Ramos (cell line): ENCODE measurements around the gene FGF22.
"Not testable (repeated sequence)": the region's sequence is repeated elsewhere in the genome, so short reads cannot be mapped to it uniquely, and the experiment has no call there.

Source experiments
- in situ Hi-C: fragments of 300-500 bp; cut with MboI; formaldehyde crosslinking; loops from one replicate; pipeline ENCODE4 v1.14.3; 2022; ENCODE audit warnings: low sequenced_read_pairs; ENCODE audit not compliant: unreplicated experiment

The FGF22 gene

DNA sequence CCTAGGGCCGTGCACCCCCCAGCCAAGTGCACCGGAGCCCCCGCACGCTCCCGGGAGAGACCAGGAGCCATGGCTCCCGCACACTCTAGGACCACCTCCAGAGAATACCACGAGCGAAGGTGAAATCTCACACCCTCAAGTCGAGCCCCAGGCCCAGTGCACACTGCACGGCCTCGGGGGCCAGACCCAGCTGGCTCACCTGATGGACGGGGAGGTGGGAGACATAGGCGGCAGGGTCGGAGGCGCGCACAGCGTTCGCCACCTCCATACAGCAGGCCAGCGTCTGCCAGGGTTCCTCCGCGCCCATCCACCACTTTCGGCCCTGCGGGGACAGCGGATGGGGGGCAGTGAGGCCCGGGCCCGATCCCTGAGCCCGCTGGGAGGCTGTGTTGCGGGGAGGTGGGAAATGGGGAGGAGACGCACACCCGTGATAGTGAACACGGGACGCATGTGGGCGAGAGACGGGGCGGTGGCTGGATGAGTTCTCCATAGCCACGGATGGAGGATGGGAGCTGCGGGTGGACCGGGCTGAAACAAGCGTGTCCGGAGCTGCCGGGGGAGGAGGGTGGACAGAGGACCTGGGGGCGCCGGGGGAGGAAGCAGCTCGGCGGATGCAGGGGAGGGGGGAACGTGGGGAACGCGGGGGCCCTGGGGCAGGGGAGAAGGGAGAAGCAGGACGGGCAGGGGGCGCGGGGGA lies 19.4 kb upstream of the FGF22 start:
- in situ Hi-C loops: no loop called here

DNA sequence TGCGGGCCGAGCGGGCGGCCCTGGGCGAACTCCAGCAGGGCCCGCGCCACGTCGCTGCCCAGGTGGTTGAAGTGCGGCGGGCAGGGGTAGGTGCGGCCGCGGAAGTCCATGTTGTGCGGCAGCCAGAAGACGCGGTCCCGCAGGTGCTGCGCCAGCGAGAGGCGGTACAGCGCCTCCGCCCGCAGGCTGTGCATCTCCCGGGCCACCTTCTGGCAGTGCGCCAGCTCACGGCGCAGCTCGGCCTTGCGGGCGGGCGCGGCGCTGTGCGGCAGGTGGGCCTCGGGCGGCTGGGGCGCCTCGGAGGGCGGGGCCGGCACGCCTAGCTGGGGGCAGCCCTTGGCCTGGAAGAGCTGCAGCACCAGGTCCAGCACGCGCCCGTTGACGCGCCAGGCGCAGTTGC lies 18.5 kb upstream of the FGF22 start:
- in situ Hi-C loops: not testable (repeated sequence)

DNA sequence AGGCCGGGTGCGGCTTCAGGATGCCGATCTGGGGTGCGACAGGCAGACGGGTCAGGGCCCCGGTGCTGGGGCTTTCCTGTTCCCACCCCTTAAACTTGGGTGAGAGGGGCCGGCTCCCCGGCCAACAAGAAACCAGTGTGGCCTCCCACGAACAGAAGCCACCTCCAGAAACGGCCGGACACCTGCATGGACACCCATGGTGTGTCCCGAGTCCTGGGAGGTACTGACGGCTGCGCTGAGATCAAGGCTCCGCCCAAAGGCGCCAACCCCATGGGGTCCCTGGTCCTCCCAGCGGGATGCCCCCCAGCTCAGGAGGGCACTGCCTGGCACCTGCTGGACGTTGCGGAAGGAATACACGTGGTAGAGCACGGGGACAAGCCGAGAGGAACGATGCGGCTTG lies 17.9 kb upstream of the FGF22 start:
- in situ Hi-C loops: no loop called here

DNA sequence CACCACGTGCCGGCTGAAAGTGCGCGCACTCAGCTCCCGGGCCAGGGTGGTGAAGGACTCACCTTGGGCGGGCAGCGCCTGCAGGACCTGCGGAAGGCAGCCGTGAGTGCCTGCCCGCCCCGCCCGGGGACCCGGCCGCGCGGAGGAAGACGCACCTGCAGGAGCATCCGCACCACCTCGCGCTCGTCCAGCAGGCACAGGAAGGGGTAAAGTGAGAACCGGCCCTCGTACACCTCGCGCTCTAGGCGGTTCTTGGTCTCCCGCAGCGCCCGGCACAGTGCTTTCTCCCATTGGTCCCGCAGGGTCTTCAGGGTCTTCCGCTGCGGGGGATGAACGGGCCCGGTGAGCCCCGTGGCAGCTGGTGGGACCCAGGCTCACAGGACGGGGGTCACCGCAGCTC lies 17.0 kb upstream of the FGF22 start:
- in situ Hi-C loops: no loop called here

DNA sequence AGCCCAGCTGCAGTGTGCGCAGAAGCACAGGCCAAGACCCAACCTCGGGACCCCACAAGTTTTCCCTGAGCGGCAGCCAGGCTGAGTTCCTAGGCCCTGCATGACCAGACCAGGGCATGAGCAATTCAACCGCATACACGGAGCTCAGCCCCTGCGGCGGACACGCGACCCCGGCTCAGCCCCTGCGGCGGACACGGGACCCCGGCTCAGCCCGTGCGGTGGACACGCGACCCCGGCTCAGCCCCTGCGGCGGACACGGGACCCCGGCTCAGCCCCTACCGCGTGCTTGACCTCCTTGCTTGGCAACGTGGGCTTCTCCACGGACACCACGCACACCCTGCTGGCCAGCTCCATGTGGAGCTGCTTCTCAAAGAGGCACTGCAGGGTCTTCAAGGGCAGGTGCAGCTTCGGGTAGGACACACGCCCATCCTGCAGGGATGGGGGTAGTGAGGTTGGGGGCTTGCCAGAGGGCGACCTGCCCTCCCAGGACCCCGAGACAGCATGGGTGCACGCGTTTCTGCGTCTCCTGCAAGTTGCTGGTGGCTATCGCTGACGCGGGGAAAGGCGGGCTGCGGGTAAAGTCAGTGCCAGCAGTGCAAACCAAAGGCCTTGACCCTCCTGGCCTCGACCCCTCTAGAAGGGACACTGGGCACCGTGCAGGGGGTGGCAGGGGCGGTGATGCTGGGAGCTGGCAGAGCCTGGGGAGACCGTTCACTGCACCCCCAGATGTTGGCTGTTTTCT lies 16.3 kb upstream of the FGF22 start:
- in situ Hi-C loops: no loop called here

DNA sequence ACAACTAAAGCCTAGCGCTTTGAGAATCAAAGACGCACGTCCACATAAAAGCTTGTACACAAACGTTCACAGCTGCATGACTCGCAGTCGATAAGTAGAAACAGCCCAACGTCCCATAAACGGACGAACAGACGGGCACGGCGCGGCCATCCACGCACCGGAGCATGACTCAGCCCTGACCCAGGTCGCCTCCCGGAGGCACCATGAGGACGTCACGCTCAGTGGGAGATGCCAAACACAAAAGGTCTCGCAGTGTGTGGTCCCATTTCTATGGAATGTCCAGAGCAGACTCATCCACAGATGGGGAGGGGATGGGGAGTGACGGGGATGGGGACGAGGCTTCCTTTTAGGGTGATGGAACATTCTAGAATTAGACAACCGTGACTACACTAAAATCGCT lies 15.7 kb upstream of the FGF22 start:
- in situ Hi-C loops: no loop called here

DNA sequence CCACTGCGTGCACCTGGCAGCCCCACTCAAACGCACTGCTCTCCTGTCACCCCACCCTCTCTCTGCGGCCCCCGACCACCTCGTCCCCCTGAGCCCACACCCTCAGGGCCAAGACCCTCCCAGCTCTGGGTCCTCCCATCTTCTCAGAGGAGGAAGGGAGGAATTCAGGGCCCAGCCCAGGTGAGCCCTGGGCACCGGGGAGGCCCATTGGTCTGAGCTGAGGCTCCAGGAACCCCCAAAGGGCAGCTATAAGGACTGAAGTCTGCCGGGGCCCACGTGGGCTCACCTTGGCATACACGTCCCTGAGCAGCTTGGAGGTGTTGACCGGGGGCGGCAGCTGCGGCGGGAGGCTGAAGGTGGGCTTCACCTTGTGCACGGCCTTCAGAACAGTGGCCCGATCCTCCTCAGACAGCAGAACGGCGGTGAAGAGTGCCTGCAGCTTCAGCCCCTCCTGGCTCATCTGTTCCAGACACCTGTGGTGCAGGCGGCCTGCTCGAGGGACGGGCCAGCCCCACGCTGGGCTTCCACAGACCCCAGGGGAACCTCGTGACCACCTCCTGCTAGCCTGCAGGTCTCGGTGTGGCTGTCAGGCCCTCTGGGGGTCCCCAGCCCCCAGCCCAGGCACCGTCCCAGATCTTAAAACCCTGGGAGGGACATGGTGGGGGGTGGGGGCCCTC lies 15.1 kb upstream of the FGF22 start:
- in situ Hi-C loops: no loop called here

DNA sequence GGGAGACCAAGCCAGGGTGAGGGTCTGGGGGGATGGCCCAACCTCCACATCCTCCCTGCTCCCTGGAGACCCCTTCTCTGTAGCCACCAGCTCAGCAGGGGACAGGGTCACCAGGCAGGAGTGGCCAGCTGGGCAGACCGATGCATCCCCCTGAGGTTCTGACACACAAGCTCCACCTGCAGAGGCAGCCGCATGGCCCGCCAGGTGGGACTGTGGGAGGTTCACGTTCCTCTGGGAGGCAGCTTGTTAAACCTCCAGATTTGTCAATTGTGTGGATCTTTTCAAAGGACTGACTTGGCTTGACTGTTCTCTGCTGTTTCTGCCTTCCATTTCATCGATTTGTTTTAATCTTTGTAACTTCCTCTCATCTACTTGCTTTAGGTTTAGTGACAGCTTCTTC lies 14.4 kb upstream of the FGF22 start:
- in situ Hi-C loops: no loop called here

DNA sequence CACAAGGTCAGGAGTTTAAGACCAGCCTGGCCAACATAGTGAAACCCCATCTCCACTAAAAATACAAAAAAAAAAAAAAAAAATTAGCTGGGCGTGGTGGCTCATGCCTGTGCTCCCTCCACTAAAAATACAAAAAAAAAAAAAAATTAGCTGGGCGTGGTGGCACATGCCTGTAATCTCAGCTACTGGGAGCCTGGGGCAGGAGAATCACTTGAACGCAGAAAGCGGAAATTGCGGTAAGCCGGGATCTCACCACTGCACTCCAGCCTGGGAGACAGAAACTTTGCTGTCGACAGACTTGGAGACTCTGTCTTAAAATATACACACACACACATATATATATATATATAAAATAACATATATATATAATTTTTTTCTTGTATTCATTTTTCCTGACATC lies 13.1 kb upstream of the FGF22 start:
- in situ Hi-C loops: not testable (repeated sequence)

DNA sequence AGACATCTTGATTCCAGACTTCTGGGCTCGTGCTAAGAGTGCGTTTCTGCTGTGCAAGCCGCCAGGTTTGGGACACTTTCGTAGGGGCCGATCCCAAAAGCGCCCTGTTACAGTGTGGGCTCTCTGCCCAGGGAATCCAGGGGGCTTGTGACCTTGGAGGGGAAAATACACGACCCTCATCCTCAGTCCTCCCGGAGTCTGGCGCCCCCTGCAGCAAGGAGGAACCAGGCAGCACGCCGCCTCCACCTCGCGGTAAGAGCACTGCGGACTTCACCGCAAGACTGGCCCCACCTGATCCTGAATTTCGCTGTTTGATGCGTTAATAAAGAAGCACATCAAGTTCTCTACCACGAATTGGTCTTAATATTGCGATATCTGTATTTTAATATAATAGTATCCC lies 11.5 kb upstream of the FGF22 start:
- in situ Hi-C loops: no loop called here

DNA sequence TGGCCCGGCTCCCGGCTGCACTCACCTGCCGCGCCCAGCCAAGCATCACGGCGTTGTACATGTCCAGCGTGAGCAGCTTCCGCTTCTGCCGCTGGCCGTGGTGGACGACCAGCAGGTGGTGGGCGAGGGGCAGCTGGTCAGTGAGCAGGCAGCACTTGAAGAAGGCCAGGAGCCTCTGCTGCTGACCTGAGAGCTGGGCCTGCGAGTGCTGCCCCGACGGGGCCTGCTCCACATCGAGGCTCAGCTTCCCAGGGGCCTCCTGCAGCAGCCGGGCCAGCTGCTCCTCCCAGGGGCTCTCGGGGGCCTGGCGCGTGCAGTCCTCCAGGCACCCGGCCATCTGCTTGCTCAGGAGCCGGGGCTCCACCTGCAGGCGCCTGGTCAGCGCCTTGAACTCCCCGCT lies 10.2 kb upstream of the FGF22 start:
- in situ Hi-C loops: not testable (repeated sequence)

DNA sequence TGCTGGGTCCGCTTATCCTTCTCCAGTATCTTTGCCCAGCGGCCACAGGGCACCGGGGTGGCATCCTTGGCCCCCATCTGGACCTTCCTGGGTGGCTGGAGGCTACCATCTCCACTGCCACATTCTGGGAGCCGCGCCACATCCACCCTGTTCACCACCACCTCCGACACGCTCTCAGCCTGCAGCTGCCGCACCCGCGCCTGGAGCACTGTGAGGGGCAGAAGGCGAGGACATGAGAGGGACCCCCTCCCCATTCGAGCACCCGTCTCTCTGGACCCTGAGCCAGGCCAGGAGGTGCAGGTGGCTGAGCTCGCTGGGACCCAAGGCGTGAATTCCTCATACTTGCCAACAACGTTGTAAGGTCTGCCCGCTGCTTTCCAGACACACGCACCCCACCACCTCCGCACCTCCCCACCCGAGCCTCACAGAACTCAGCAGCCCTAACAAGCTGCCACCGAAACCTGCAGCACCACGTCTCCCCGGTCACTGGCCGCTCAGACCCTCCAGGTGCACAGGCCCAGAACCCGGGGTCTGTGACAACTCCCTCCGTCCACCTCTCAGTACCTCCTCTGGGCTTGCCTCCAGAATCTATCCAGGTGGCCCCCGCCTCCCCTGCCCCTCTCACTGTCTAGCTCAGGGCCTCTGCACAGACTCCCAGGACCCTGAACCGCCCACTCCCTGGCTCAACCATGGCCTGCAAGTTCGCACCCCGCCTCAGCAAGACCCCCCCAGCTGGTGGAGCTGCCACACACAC lies 9.5 kb upstream of the FGF22 start:
- in situ Hi-C loops: no loop called here

DNA sequence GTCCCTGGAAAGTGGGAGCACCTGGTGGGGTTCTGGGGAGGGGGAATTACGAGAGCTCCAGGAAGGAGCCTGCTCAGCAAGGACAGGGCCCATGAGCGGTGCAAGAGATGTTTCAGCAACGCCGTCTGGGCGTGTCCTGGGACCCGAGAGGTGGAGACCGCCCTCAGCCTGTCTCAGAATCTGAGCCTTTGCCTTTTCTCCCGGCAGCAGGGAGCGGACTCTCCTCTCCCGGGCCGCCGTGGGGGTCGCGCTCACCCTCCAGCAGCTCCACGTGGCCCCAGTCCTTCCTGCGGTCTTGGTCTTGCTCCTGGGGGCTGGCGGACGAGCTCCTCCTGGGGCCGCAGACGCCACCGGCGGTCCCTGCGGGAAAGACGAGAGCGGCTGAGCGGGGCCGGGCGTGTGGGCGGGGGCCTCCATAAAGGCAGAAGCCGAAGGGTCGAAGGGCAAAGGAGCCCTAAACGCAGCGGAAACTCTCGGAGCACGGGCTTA lies 7.1 kb upstream of the FGF22 start:
- in situ Hi-C loops: no loop called here

DNA sequence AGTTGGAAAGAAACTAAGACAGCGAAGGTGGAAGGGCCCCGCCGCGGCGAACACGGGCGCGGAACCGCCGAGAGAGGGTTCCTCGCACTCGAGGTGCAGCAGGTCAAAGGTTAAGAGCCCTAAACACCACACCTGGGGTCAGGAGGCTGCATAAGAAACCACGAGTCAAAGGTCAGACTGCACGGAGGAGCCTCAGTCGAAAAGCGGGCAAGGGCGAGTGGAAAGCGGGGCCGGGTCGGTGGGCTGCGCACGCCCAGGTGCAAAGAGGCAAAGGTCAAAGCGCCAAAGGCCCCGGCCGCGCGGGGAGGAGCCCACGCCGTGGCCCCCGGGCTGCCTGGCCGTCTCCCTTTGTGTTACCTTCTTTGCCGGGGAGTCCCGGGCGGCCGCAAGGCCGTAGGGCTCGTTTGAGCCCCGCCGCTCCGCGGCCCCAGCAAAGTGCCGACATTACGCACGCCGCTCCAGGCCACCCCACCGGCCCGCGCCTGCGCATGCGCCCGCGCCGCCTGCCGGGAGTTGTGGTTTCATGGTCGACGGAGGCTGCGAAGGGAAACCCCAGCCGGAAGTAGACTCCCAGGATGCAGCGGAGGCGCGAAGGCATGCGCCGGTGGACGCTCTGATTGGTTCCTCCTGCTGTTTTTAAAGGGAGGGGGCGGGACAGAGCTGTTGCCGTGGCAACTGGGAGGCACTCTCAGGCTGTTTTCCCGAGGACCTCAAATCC lies 6.5 kb upstream of the FGF22 start, which contains the start of gene POLRMT:
TSS of gene POLRMT (minus strand) at position 470 of the 718 bp plus-strand sequence. CDS start at position 445, 25 bp downstream.
- in situ Hi-C loops: no loop called here

DNA sequence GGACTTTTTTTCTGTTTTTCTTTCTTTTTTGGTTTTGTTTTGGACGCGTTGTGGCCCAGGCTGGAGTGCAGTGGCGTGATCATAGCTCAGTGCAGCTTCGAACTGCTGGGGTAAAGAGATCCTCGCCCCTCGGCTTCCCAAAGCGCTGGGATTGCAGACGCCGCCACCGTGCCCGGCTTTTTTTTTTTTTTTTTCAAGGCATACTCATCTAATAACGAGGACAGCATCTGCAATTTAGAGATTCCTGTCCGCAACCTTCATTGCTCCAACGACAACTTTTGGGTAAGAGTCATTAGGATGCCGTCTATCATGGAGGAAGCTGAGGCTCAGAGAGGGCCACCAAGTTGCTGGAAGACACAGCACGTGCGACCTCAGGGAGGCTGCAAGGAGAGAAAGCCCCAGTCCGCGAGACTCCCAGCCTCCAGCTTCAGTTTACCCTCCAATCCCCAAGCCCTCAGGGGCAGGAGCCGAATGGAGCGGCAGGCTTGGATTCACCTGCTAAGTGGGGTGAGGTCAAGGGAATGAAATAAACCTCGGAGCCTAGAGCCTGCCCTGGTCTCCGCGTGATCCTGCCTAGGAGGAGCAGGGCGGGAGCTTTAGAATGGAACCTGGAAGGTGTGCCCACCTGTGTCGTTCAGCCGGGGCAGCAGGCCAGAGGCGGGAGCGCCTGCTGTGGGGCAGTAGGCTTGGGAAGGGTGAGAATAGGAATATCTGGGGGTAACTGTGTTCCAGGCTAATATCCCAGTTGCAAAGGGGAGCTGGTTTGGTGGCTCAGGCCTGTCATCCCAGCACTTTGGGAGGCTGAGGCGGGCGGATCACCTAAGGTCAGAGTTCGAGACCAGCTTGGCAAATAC lies 5.7 kb upstream of the FGF22 start:
- in situ Hi-C loops: no loop called here

DNA sequence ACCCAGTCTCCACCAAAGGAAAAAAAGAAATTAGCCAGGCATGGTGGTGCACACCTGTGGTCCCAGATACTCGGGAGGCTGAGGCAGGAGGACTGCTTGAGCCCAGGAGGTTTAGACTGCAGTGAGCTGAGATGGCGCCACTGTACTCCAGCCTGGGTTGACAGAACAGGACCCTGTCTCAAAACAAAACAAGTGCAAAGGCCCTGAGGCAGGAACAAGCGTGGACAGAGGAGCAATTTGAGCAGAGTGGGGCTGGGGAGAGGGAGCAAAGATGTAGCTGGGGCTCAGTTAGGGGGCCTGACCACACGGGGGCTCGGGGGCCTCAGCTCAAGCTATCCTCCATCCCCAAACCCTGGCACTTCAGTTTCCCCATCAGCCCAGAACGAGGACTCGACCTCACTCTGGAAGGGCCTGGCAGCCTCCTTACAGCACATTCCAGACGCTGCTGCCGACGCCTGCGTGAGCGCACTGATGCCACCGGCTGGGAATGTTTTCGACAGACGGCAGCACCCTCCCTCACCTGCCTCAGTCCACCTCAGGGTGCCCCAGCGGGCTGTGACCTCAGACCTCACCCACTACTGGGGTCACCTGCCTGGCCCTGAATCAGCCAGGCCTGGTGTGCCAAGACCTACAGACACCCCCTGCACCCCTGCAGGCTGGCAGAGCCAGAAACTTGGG lies 4.6 kb upstream of the FGF22 start:
- in situ Hi-C loops: no loop called here

DNA sequence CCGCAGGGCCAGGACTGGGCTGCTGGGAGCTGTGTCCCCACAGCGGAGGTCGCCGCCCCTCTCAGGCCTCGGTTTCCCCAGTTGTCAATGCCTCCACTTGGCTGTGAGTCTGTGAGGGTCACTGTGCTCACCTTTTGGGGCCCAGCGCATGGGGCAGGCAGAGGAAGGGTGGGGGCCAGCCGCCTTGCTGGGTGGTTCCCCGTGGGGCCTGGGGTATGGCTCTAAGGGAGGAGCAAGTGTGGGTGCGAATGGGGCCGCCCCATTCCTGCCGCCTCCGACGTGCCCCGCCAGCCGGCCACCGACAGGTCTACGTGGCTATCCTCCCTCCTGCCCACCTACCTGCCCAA lies 800 bp upstream of the FGF22 start:
- in situ Hi-C loops: no loop called here

DNA sequence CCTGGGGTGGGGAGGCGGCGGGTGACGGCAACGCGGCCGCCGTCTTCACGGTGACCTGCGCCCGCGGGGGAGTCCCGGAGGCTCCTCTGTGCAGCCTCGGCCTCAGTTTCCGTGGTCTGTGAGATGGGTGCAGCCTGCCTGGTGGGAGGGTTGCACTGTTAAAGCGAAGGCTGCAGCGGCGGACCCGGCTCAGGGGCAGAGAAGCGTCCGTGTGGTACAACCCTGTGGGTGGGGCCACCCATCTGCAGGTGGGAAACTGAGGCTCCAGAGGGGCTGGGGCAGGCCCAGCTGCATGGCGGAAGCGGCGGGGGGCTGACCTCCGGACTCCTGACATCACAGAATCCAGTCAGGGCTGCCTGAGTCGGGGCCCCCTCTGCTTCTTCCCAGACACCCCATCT lies 481 bp downstream of the FGF22 start:
- in situ Hi-C loops: no loop called here
